Prostate gland (tissue), 2 donors: ENCODE results near the gene LRP2.

ENCODE experiments used
- CTCF ChIP-seq, 4 experiments: fragments of 200-600 bp in 2 of 4; fragments of 450-650 bp in 2 of 4; sonication (generic) in 2 of 4; IDR thresholded peaks; 1 replicate in 3 of 4; 2 replicates in 1 of 4; pipeline ENCODE4 v1.5.1; 2016 to 2019; ENCODE audit warnings: antibody characterized with exemption in 4 of 4, mild to moderate bottlenecking in 2 of 4, moderate library complexity in 2 of 4
- POLR2A ChIP-seq: fragments of 450-650 bp; IDR thresholded peaks from one replicate; pipeline ENCODE4 v1.6.1; 2016; ENCODE audit warnings: antibody characterized with exemption, mild to moderate bottlenecking
- POLR2AphosphoS5 ChIP-seq: sonication (generic); formaldehyde crosslinking; IDR thresholded peaks from one replicate; pipeline ENCODE4 v1.6.1; 2017; ENCODE audit warnings: antibody characterized with exemption

GRCh38 chr2:169303579-169304305, 58.6 kb downstream of the LRP2 start:
- TF ChIP-seq POLR2A: no peak
- no peak for TF ChIP-seq CTCF (IDR thresholded peaks at IDR 0.05)
- TF ChIP-seq POLR2AphosphoS5: no peak
